GM10266 (cell line): ENCODE measurements around the gene PRKG1.

Source experiments
- DNase-seq: peaks from one replicate; pipeline ENCODE4 v3.0.0; 2012; ENCODE audit errors: extremely low spot score
- TF ChIP-seq, protein P1 (sequence below): IDR thresholded peaks from 2 replicates; pipeline ENCODE4 v1.5.1; 2012; ENCODE audit warnings: mild to moderate bottlenecking, low read depth; ENCODE audit not compliant: control insufficient read depth, insufficient read depth; ENCODE audit errors: missing control alignments

PRKG1 gene

DNA sequence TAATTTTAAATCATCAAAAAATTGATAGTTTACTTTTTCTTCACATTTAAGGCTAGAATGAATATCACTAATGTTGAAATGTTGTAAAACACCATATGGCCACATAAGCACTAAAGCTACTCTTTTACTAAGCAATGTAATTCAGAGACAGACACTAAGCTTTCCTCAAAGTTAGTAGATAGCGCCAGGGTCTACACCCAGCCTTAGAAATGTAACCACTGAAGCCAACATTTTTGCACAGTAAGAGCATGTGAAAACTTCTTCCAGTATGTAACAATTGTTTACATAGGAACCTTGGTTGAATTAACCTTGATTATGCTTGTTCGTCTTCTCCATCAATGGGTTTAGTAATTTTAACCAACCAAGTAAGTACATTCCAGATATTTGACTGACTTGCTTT lies 28.4 kb upstream of the PRKG1 start:
- TF ChIP-seq, protein P1, sequence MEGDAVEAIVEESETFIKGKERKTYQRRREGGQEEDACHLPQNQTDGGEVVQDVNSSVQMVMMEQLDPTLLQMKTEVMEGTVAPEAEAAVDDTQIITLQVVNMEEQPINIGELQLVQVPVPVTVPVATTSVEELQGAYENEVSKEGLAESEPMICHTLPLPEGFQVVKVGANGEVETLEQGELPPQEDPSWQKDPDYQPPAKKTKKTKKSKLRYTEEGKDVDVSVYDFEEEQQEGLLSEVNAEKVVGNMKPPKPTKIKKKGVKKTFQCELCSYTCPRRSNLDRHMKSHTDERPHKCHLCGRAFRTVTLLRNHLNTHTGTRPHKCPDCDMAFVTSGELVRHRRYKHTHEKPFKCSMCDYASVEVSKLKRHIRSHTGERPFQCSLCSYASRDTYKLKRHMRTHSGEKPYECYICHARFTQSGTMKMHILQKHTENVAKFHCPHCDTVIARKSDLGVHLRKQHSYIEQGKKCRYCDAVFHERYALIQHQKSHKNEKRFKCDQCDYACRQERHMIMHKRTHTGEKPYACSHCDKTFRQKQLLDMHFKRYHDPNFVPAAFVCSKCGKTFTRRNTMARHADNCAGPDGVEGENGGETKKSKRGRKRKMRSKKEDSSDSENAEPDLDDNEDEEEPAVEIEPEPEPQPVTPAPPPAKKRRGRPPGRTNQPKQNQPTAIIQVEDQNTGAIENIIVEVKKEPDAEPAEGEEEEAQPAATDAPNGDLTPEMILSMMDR: no peak

DNA sequence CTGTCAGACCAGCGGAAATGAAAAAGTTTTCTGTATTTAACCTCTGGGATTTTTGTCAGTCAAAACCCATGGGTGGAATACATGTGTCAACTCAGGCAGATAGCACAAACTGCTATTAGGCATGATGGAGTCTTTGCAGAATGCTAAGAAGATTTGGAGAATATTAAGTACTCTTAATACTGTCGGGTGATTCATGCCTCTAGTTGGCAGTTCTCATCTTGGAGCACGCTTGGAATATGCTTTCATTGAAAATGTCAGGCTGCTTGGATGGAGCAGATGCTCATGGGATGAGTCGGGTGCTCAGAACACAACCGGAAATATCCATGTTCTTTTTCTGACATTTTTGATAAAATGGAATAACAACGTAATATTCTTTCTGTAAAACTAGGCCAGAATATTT lies 27.6 kb upstream of the PRKG1 start:
- TF ChIP-seq, protein P1: no peak
- DNase-seq: no peak

More for the DNA sequence above, 28.4 kb upstream of the PRKG1 start:
- DNase-seq: no peak

DNA sequence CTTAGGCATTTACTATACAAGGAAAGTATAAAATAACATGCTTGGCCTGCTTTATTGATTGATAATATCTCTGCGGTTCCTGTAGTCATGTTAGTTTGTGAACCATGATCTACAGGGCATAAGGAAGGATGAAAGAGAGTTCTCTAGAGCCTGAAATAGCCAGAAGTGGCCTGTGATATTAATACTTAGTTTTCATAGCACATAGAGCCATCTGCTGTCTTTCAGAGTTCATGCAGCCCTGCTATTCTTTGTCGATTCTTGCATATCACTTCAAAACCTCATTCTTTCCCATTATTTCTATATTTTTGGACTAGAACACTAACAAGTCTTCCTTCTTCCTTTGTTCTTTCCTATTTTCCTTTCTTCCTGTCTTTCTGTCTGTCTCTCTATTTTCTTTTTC lies 26.4 kb upstream of the PRKG1 start:
- TF ChIP-seq, protein P1: no peak
- DNase-seq: no peak

DNA sequence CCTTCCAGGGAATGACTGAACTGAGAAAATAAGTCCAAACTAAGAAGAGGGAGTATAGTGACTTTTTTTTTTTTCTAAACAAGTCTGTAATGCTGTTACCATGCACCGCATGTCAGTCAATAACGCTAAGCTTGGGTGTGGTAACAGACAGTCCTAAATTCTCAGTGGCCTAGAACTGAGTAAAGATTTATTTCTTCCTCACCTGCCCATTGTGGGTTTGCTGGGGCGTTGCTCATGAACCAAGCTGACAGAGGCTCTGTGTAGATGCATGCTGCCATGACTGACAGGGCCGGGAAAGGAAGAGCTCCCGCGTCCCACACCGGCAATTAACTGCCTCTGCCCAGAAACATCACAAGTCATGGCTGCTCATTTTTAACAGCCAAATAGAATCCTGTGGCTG lies 25.5 kb upstream of the PRKG1 start:
- DNase-seq: no peak
- TF ChIP-seq, protein P1: no peak

DNA sequence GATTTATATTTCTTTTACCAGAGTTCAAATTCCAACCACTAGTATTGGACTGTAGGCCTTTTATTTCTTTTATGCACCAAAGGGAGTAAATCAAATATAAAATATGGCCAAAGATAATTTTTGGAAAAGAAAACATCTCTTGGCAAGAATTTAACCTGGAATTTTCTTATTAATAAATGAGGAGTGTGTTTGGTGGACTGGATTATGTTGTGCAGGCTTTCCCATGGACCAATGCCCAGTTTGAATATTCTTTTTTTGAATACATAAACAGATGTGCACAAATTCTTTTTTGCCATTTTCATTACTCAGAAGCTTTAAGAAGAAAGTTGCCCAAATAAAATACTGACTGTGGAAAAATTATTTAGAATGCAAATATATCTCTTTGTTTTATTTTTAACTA lies 22.1 kb upstream of the PRKG1 start:
- TF ChIP-seq, protein P1: no peak
- DNase-seq: no peak

DNA sequence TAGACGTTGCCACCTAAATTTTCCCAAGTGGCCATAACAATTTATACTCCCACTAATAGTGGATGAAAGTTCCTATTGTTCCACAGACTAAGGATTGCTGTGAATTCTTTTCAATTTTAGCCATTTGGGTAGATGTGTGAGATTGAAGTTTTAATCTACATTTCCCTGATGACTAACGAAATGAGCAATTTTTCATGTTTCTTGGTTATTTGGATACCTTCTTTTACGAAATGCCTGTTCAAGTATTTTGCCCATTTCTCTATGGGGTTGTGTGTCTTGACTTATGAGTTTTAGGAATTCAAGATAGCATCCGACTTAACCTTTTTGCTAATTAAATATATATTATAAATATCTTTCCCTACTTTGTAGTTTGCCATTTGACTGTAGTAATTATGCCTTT lies 16.4 kb upstream of the PRKG1 start:
- DNase-seq: no peak
- TF ChIP-seq, protein P1: no peak

DNA sequence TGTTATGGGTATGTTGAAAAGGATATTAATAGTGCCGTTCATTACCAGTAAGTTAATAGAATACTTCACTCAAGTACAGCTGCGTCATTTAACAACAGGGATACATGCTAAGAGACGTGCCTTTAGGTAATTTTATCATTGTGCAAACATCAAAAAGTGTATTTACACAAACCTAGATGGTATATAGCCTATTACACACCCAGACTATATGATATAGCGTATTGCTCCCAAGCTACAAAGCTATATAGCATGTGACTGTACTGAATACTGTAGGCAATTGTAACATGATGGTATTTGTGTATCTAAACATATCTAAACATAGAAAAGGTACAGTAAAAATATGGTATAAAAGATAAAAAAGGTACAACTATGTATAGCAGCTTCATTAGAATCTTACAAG lies 11.1 kb upstream of the PRKG1 start:
- DNase-seq: no peak
- TF ChIP-seq, protein P1: no peak
